T-helper 2 cell (primary cell): ENCODE results near the gene CRADD.
A peak's percentile ranks its signal among the peaks of the same experiment; 100 is the strongest.

Source experiments
- DNase-seq, 5 experiments: peaks; one replicate each; pipeline versions ENCODE4 v3.0.0 to v3.0.0-alpha.2; 2012 to 2022

Gene CRADD

GRCh38 chr12:93819050-93819491, 141.9 kb downstream of the CRADD start:
- no peak for DNase-seq

GRCh38 chr12:93823616-93824391, 146.6 kb downstream of the CRADD start:
- DNase-seq = no peak

- DNase-seq = no peak
Measured at GRCh38 chr12:93824514-93825500, 147.6 kb downstream of the CRADD start.

GRCh38 chr12:93825501-93825888, 148.3 kb downstream of the CRADD start:
- no peak for DNase-seq

GRCh38 chr12:93825931-93826555, 148.9 kb downstream of the CRADD start:
- no peak for DNase-seq

- DNase-seq = no peak
Measured at GRCh38 chr12:93827179-93827578, 150.0 kb downstream of the CRADD start.

- no peak for DNase-seq
Measured at GRCh38 chr12:93827669-93828068, 150.5 kb downstream of the CRADD start.

- no peak for DNase-seq
Measured at GRCh38 chr12:93829016-93829415, 151.8 kb downstream of the CRADD start.

- DNase-seq = no peak
Measured at GRCh38 chr12:93831374-93831773, 154.2 kb downstream of the CRADD start.

- no peak for DNase-seq
Measured at GRCh38 chr12:93832131-93832530, 155.0 kb downstream of the CRADD start.

GRCh38 chr12:93833946-93834345, 156.8 kb downstream of the CRADD start:
- no peak for DNase-seq

GRCh38 chr12:93836620-93837260, 159.6 kb downstream of the CRADD start:
- no peak for DNase-seq

- DNase-seq = no peak
Measured at GRCh38 chr12:93838193-93838592, 161.0 kb downstream of the CRADD start.

- no peak for DNase-seq
Measured at GRCh38 chr12:93839064-93839463, 161.9 kb downstream of the CRADD start.

- no peak for DNase-seq
Measured at GRCh38 chr12:93841671-93842070, 164.5 kb downstream of the CRADD start.

- DNase-seq = no peak
Measured at GRCh38 chr12:93844164-93844784, 167.1 kb downstream of the CRADD start.

GRCh38 chr12:93846936-93847516, 169.9 kb downstream of the CRADD start:
- peak in 1 of 5 experiments; percentile 68 for DNase-seq

- peak in 1 of 5 experiments; percentile 88 for DNase-seq
Measured at GRCh38 chr12:93847517-93848474, 170.6 kb downstream of the CRADD start.

GRCh38 chr12:93848523-93849101, 171.4 kb downstream of the CRADD start:
- peak in 1 of 5 experiments; percentile 50 for DNase-seq

GRCh38 chr12:93849946-93850345, 172.8 kb downstream of the CRADD start:
- DNase-seq = no peak
